Cardiac septum (tissue), 1 donor: Measurements from ENCODE around the gene KLRD1. TPM values are rescaled to one million over a fixed set of nuclear protein-coding genes. Genes with fewer than 3 reads are reported as not detected.
"Not testable (repeated sequence)": the region's sequence is repeated elsewhere in the genome, so short reads cannot be mapped to it uniquely, and the experiment has no call there.

Experiments
- DNase-seq: peaks from one replicate; pipeline ENCODE4 v3.0.0-alpha.2; 2020; ENCODE audit warnings: low spot score
- intact Hi-C: fragments of 100-400 bp; cut with DNase I; formaldehyde crosslinking; loops from one replicate; pipeline ENCODE4 v1.14.0; 2022
- total RNA-seq: library from RNA; stranded (reverse); fragmentation: NEBNext Ultra II Directional; extraction: Animal tissue kit (Norgen Biotek cat#: 25700); gene quantifications from one replicate; pipeline ENCODE4 v1.2.1, GENCODE V29; 2021
- donor health status: DM: no; HTN: no; CAD: no.

Gene KLRD1
- total RNA-seq, 1 donor from 2014 or later, result 1.1 TPM

DNA sequence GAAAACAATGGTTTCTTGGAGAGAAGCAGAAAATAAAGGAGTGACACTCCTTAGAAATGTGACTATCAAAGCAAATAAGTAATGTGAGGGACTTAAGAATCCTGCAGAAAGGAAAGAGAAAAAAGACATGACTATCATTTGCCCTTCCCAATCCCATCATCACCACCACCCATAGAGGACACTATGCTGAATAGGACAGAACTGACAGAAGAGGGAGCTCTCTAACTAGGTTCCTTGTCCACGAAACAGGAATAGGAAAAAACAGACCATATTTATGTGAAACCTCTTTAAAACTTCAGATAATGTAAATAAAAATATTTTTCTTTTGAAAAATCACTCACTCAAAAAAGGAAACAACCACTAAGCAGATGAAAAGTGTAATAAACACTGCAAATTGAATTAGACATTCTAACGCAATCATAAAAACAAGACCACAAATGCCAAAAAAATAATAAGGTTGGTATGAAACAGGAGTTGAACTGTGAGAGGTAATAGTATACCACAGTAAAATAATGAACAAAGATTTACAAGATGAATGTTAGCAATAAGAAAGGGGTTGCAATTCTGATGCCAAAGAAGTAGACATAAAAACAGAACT, 24.1 kb downstream of the KLRD1 start:
- no peak for DNase-seq
- intact Hi-C loops, result loop anchor here (2.0 kb wide), 1 partner anchor 231 kb away; no protein-coding TSS in a partner anchor

DNA sequence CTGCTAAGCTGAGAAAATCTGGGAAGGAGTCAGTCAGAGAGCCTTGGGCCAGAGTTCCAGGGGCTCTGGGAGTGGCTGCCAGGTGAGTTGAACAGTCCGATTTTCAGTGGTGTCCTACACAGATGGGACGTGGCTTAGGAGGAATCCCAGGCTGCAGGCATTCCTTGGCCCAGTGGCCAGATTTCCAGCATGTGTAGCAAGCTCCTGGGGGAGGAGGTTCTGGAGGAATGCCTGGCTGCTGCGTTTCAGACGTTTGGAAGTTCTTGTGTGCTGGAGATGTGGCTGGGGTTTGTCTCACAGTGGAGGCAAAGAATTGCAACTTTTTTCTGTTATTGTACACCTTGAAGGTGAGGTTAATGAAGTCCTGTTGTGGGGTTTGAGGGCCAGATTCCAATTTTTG, 28.5 kb downstream of the KLRD1 start:
- DNase-seq, intact Hi-C loops: not testable (repeated sequence)

DNA sequence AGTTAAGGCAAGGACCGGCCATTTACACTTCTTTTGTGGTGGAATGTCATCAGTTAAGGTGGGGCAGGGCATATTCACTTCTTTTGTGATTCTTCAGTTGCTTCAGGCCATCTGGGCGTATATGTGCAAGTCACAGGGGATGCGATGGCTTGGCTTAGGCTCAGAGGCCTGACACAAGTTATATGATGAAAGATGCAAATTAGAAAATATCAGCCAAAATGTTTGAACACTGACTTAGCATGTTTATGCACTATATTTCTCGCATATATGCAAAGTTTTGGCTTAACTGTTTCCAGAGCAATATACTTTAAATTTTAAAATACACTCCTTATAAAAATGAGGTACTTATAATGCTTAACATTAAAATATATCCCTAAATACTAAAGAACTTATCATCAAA, 30.8 kb downstream of the KLRD1 start:
- intact Hi-C loops, DNase-seq: not testable (repeated sequence)

- no peak for DNase-seq
- intact Hi-C loops, result no loop called here
Measured at GRCh38 chr12:10339053-10339840, 31.6 kb downstream of the KLRD1 start.

GRCh38 chr12:10340946-10341345, 33.3 kb downstream of the KLRD1 start:
- DNase-seq, intact Hi-C loops: not testable (repeated sequence)

DNA sequence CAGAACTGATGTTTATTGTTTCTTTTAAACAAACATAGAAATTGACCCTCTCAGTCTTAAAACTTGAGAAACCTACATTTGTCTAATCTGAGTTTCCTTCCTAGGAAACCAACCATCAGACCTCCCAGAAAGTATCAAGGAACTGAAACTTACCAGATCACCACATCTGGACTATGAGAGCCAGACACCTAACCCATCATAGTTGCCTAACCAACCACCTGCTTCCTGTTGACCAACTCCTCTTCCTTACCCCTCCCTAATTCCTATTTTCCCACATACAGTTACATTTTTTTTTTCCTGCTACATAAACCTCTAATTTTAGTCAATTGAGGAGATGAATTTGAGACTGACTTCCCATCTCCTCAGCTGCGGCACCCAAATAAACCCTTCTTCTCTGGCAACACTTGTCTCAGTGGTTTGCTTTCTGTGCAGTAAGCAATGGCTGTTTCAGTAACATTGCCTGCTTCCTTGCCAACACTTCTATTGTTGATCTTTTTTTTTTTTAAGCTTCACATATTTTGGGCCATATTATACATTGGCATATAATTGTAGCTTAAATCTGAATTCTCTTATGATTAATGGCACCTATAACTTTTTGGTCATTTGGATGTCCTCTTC, 34.3 kb downstream of the KLRD1 start:
- DNase-seq, result no peak
- intact Hi-C loops, result no loop called here

- DNase-seq, intact Hi-C loops: not testable (repeated sequence)
Measured at GRCh38 chr12:10351457-10351856, 43.8 kb downstream of the KLRD1 start.

DNA sequence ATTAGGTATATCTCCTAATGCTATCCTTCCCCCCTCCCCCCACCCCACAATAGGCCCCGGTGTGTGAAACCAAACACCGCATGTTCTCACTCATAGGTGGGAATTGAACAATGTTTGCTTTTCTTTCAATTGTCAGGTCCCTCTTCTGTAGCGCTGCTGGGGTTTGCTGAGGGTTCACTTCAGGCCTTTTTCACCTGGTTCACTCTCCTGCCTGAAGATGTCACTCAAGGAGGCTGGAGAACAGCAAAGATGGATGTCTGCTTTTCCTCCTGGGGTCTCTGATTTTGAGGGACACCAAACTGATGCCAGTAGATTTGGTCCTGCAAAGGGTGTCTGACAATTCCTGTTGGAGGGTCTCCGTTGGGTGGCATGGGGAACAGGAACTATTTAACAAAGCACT, 46.4 kb downstream of the KLRD1 start:
- intact Hi-C loops, result no loop called here
- no peak for DNase-seq

- no peak for DNase-seq
- intact Hi-C loops, result no loop called here
Measured at GRCh38 chr12:10354502-10354901, 46.8 kb downstream of the KLRD1 start.

GRCh38 chr12:10358131-10358530, 50.5 kb downstream of the KLRD1 start:
- intact Hi-C loops, result no loop called here
- no peak for DNase-seq

DNA sequence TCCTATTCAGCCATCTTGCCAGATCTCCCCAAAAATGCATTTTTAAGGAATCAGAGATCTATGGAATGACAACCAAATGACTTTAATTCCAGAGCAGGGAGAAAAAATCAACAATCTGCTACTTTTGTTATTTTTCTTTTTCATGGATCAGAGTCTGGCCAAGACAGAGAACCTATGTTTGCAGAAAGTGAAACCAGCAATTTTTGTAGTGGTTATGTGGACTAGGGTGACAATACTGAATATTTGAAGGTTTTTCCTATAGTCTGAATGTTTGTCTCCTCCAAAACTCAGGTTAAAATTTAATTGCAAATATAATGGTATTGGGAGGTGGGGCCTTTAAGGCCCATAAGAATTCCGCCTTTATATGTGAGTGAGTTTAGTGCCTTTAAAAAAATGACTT, 51.3 kb downstream of the KLRD1 start:
- DNase-seq, result no peak
- intact Hi-C loops, result no loop called here

DNA sequence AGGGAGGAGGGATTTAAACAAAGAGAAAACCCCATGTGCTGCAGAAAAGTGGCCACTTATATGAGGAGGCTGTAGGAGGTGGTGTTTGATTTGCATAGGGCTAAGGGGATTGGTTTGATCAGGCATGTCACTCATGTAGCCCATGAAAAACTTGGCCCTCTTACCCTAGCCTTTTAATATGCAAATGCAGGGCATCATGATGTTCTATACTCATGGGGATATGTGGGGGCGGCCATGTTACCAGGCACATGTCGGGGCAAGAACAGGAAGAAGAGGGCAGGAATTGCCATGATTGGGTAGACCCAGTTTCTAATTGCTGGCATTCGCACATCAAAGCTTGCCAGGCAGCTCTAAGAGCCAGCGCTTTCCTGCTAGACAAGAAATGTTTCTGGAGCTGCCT, 53.4 kb downstream of the KLRD1 start:
- DNase-seq, result no peak
- intact Hi-C loops, result loop anchor here (10.0 kb wide), 3 partner anchors 146 to 496 kb away; partner anchors contain the start of genes CLEC2B, GABARAPL1 and YBX3

- intact Hi-C loops, result loop anchor here (10.0 kb wide), 3 partner anchors 147 to 497 kb away; partner anchors contain the start of genes CLEC2B, GABARAPL1 and YBX3
- DNase-seq, result no peak
Measured at GRCh38 chr12:10361622-10362021, 54.0 kb downstream of the KLRD1 start.

DNA sequence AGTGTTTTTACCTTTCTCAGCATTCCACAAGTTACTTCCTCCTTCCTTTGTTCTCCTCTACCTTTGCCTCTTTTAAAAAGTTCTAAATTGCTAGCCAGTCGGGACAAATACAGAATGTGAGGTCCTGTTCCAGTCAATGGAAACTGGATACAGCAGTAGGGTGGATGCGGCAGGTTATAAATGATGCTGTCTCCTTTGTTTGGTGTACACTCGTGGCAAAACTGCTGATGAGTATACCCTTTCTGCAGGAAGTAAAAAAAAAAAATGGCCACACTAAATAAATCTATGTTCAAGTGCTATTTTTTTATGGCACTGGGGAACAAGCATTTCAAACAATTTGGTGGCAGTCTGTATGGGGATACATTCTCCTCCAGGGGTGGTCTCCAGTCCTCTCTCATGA, 54.7 kb downstream of the KLRD1 start:
- intact Hi-C loops, result loop anchor here (10.0 kb wide), 3 partner anchors 148 to 498 kb away; partner anchors contain the start of genes CLEC2B, GABARAPL1 and YBX3
- DNase-seq, result no peak

DNA sequence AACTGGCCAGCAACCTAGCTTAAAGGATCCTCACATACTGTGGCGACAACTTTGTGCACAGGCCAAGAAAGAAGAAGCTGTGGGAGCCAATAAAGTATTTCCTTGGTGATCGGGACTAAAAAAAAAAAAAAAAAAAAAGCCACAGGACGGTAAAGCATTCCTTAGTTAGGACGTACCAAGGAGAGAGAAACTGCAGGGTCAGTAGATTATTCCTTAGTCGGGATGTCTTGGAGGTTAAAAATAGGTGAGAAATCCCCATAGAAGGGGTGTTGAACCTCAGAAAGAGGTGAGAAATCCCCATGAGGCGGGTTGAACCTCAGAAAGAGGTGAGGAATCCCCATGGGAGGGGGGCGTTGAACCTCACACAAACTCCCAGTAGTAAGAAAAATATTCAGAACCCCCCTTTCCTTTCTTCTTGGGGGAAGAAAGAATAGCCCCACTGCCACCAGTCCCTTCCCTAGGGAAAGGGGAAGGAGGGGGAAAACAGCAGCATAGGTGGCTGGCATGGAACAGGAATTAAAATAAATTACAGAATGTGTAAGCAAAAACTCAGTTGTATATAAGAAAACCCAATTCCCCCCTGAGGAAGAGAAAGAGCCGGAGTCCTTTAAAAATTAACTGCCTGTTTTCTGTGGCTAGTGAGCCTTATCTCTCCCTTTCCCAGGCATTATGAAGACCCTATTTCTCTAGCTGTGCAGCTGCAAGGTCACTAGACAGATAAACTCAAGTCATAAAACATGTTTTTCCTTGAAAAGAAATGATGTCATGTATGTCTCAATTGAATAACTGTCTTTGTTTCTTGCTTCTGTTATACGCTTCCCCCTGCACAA, 55.4 kb downstream of the KLRD1 start:
- intact Hi-C loops, result loop anchor here (10.0 kb wide), 3 partner anchors 148 to 498 kb away; partner anchors contain the start of genes CLEC2B, GABARAPL1 and YBX3
- no peak for DNase-seq

GRCh38 chr12:10363658-10363913, 55.9 kb downstream of the KLRD1 start:
- intact Hi-C loops, result loop anchor here (10.0 kb wide), 3 partner anchors 149 to 499 kb away; partner anchors contain the start of genes CLEC2B, GABARAPL1 and YBX3
- DNase-seq, result no peak

GRCh38 chr12:10363914-10364814, 56.5 kb downstream of the KLRD1 start:
- no peak for DNase-seq
- intact Hi-C loops, result loop anchor here (10.0 kb wide), 3 partner anchors 149 to 499 kb away; partner anchors contain the start of genes CLEC2B, GABARAPL1 and YBX3

- intact Hi-C loops, result loop anchor here (5.0 to 10.0 kb wide), 4 partner anchors 150 to 500 kb away; partner anchors contain the start of genes CLEC2B, GABARAPL1, MAGOHB and YBX3
- DNase-seq, result peak; percentile 83
Measured at GRCh38 chr12:10364815-10365622, 57.3 kb downstream of the KLRD1 start.
